Transverse colon (tissue), 4 donors: ENCODE measurements around the gene GAREM1. TPM values are rescaled to one million over a fixed set of nuclear protein-coding genes. Genes with fewer than 3 reads are reported as not detected.
A peak's percentile ranks its signal among the peaks of the same experiment; 100 is the strongest.

Source experiments
- DNase-seq: peaks from one replicate; pipeline ENCODE4 v3.0.0-alpha.2; 2019
- H3K27ac ChIP-seq, 4 donors: fragments of 200-600 bp; sonication (generic); 2 replicates each; pipeline ENCODE4 v1.5.1; 2016 to 2018; ENCODE audit warnings: inconsistent platforms in 4 of 4
- H3K27me3 ChIP-seq: fragments of 200-600 bp; sonication (generic); 2 replicates; pipeline ENCODE4 v1.5.1; 2017; ENCODE audit warnings: inconsistent platforms
- H3K36me3 ChIP-seq, 4 donors: fragments of 200-600 bp; sonication (generic); 2 replicates each; pipeline ENCODE4 v1.5.1; 2017 to 2019; ENCODE audit warnings: inconsistent platforms in 4 of 4
- H3K4me1 ChIP-seq, 4 donors: fragments of 200-600 bp; sonication (generic); 2 replicates each; pipeline ENCODE4 v1.5.1; 2017 to 2020; ENCODE audit warnings: inconsistent platforms in 4 of 4
- H3K4me3 ChIP-seq, 4 donors: fragments of 200-600 bp; sonication (generic); 1 replicate in 1 of 4; 2 replicates in 3 of 4; pipeline versions ENCODE4 v1.5.1 to v1.6.1; 2017 to 2019; ENCODE audit warnings: inconsistent platforms in 4 of 4
- H3K9me3 ChIP-seq, 2 donors: fragments of 200-600 bp; sonication (generic); 2 replicates each; pipeline ENCODE4 v1.5.1; 2017 to 2019; ENCODE audit warnings: inconsistent platforms in 2 of 2
- EP300 ChIP-seq: sonication (generic); formaldehyde crosslinking; IDR thresholded peaks from one replicate; pipeline ENCODE4 v1.6.1; 2017; ENCODE audit warnings: antibody characterized with exemption, low read depth
- POLR2A ChIP-seq: fragments of 450-650 bp; IDR thresholded peaks from one replicate; pipeline ENCODE4 v1.6.1; 2016; ENCODE audit warnings: antibody characterized with exemption, mild to moderate bottlenecking, moderate library complexity
- POLR2AphosphoS5 ChIP-seq, 3 donors: sonication (generic); formaldehyde crosslinking; IDR thresholded peaks; one replicate each; pipeline ENCODE4 v1.6.1; 2016; ENCODE audit warnings: antibody characterized with exemption in 3 of 3
- WGBS, 2 donors: methylation state at CpG; one replicate each; pipeline ENCODE4 v1.1.5; 2018; ENCODE audit warnings: low coverage in 1 of 2; 5-methylcytosine and 5-hydroxymethylcytosine counted together
- in situ Hi-C, 4 donors: fragments of 200-750 bp; cut with MboI; loops; one replicate each; pipeline versions ENCODE4 v1.15.0 to v1.15.1; 2017; ENCODE audit warnings: low sequenced_read_pairs in 3 of 4, low pct_ligation_motif_present in 1 of 4, low pct_unique_long_range_greater_than_20kb in 1 of 4
- intact Hi-C: fragments of 100-400 bp; cut with DNase I; formaldehyde crosslinking; loops from one replicate; pipeline ENCODE4 v1.15.1; 2023; ENCODE audit warnings: low total_unique reads
- total RNA-seq, 4 donors: library from RNA; depleted of rRNA; stranded (reverse); fragments of >200 nt; gene quantifications; one replicate each; pipeline ENCODE4 v1.1.0, GENCODE V29; 2016
- TF ChIP-seq, protein P1 (sequence below), 5 experiments: fragments of 200-600 bp in 3 of 5; fragments of 450-650 bp in 2 of 5; sonication (generic) in 3 of 5; IDR thresholded peaks; 1 replicate in 2 of 5; 2 replicates in 3 of 5; pipeline ENCODE4 v1.5.1; 2016 to 2017; ENCODE audit warnings: antibody characterized with exemption in 5 of 5, inconsistent platforms in 3 of 5, mild to moderate bottlenecking in 2 of 5, moderate library complexity in 1 of 5

GAREM1 gene
- total RNA-seq, 4 donors from 2014 or later = 7.9 to 47.6 (median 25.9) TPM

DNA sequence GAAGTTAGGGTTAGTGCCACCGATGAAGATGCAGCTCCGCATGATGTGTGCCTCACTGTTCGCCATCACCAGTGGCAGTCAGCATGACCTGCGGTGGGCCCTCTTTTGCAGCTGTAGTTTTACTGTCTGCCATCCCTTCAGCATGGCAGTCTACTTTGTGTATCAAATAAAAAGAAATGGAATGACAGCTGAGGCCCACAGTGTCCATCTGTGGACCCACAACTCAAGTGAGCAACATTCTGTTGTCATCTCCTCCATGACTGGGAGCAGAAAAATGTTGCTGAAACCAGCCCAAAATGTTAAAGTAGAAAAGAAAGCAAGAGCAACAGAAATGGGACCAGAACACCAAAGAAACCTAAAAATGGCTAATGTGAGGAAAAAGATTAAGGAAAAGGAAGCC lies 152.1 kb downstream of the GAREM1 start:
- intact Hi-C loops = no loop called here
- WGBS, 2 donors = 95 to 100% methylated on average over 3 to 4 of the region's 4 CpGs
- Histone ChIP-seq H3K4me1 (peaks cover 0 to 2% (median 0%) of the 10 kb centered on the region in 4 donors), H3K36me3 (no peaks in the 10 kb centered on the region), H3K9me3 (no peaks in the 10 kb centered on the region), H3K27me3 (no peaks in the 10 kb centered on the region), H3K27ac (no peak overlapping the region), H3K4me3 (no peak overlapping the region)
- TF ChIP-seq POLR2A (no peak), EP300 (no peak), POLR2AphosphoS5 (IDR thresholded peaks at IDR 0.05) (no peak)
- TF ChIP-seq, protein P1, sequence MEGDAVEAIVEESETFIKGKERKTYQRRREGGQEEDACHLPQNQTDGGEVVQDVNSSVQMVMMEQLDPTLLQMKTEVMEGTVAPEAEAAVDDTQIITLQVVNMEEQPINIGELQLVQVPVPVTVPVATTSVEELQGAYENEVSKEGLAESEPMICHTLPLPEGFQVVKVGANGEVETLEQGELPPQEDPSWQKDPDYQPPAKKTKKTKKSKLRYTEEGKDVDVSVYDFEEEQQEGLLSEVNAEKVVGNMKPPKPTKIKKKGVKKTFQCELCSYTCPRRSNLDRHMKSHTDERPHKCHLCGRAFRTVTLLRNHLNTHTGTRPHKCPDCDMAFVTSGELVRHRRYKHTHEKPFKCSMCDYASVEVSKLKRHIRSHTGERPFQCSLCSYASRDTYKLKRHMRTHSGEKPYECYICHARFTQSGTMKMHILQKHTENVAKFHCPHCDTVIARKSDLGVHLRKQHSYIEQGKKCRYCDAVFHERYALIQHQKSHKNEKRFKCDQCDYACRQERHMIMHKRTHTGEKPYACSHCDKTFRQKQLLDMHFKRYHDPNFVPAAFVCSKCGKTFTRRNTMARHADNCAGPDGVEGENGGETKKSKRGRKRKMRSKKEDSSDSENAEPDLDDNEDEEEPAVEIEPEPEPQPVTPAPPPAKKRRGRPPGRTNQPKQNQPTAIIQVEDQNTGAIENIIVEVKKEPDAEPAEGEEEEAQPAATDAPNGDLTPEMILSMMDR (IDR thresholded peaks at IDR 0.05) = no peak
- in situ Hi-C loops = no loop called here
- DNase-seq = no peak

DNA sequence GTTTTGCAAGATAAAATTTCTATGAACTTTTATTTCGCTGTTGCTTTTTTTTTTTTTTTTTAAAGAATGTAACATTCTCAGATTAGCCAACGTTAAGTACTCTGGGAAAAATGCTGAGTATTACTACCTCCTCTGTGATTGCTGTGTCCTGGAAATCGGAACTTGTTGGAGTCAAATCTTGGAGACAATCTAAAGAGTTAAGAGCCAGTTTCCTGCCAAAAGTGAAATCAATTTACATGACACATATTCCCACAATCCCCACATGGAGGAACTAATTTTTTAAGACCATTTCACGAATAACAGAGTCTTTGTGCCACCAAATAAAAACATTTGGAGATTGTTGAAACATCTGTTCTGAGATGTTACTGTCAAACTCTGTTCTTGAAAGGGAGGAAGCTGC lies 153.0 kb downstream of the GAREM1 start:
- Histone ChIP-seq H3K36me3 (no peaks in the 10 kb centered on the region), H3K27me3 (no peaks in the 10 kb centered on the region), H3K9me3 (no peaks in the 10 kb centered on the region), H3K27ac (peak overlapping the region in 1 of 4 donors; percentile 51), H3K4me1 (peaks cover 0 to 2% (median 0%) of the 10 kb centered on the region in 4 donors), H3K4me3 (no peak overlapping the region)
- no peak for DNase-seq
- in situ Hi-C loops = no loop called here
- WGBS, 2 donors = 55 to 69% methylated on average over 4 of the region's 4 CpGs
- intact Hi-C loops = no loop called here
- TF ChIP-seq POLR2AphosphoS5 (IDR thresholded peaks at IDR 0.05) = no peak
- TF ChIP-seq EP300 = no peak
- TF ChIP-seq, protein P1 (IDR thresholded peaks at IDR 0.05) = no peak
- TF ChIP-seq POLR2A = no peak

DNA sequence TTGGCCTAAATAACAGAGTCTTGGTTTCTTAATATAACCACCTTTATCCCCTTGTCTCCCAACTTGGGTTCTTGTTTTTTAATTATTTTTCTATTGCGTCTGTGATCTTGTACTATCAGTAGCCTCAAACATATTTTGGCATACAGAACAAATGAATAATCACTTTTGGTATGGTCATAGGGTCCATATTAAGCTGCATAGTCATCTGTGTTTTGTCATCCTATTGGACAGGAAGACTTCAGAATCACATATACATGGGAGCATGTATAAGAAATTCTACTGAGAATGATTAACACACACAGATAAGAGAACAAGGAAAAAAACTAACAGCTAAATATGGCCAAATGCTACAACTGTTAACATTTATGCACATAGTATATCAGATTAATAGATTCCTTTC lies 154.8 kb downstream of the GAREM1 start:
- TF ChIP-seq EP300 = no peak
- TF ChIP-seq POLR2A = no peak
- TF ChIP-seq POLR2AphosphoS5 (IDR thresholded peaks at IDR 0.05) = no peak
- TF ChIP-seq, protein P1 (IDR thresholded peaks at IDR 0.05) = no peak
- H3K4me1 ChIP-seq = peaks cover 0 to 2% (median 0%) of the 10 kb centered on the region in 4 donors
- H3K27me3 ChIP-seq = no peaks in the 10 kb centered on the region
- no peak overlapping the region for H3K27ac ChIP-seq
- WGBS, 2 donors = 91 to 100% methylated on average over 1 of the region's 1 CpG
- H3K36me3 ChIP-seq = no peaks in the 10 kb centered on the region
- in situ Hi-C loops (no loop called here), intact Hi-C loops (no loop called here)
- H3K4me3 ChIP-seq = no peak overlapping the region
- no peak for DNase-seq
- H3K9me3 ChIP-seq = no peaks in the 10 kb centered on the region

DNA sequence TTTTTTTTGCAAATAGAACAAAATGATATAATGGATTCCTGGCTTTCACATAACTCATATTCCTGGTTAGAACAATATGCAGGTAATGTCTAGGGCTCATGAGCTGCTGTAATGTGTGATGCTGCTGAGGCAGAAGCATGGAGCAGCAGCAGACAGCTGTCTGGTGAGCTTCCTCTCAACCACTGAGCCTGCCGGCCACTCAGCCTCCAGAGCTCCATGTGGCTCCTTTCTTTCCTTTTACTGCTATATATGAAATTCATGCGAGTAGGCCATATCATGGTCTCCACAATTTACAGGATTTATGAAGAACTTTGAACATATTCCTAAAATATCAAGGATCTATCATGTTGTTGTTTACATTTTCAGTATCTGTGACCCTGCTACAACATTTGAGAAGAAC lies 159.9 kb downstream of the GAREM1 start:
- TF ChIP-seq EP300 (no peak), POLR2A (no peak), POLR2AphosphoS5 (IDR thresholded peaks at IDR 0.05) (no peak)
- TF ChIP-seq, protein P1 (IDR thresholded peaks at IDR 0.05) = no peak
- Histone ChIP-seq H3K4me3 (no peak overlapping the region), H3K27ac (peak overlapping the region; percentile 49 to 72 (median 70)), H3K9me3 (no peaks in the 10 kb centered on the region), H3K4me1 (peaks cover 0 to 14% (median 0%) of the 10 kb centered on the region in 4 donors), H3K27me3 (no peaks in the 10 kb centered on the region), H3K36me3 (no peaks in the 10 kb centered on the region)
- WGBS, 2 donors = 90 to 100% methylated on average over 1 to 2 of the region's 2 CpGs
- in situ Hi-C loops = no loop called here
- no peak for DNase-seq
- intact Hi-C loops = loop anchor here (5.0 kb wide), 1 partner anchor 37 kb away; no protein-coding TSS in a partner anchor
